ENCODE results near the gene OIT3.

DNA sequence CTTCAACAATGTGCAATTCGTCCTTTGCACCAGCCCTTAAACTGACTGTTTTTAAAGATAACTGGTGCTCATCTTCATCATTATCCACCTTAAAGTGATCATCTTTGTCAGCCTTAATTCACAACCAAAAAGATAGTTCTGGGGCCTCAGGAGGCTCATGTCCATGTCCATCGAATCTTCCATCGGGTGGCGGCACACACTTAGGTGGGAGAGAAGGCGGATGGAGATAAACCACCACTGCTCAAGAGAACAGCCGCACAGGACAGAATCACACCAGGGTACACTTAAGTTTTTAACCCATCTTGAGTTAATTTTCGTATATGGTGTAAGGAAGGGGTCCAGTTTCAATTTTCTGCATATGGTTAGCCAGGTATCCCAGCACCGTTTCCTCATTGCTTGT lies 24.8 kb downstream of the OIT3 start:
- TF ChIP-seq CTCF (IDR thresholded peaks at IDR 0.05; ENCODE audit: poor library complexity, severe bottlenecking) (no peak), SMC3 (conservative IDR thresholded peaks at IDR 0.05; ENCODE audit: poor library complexity) (no peak)
